WI38 (cell line): ENCODE measurements around the gene SRPK2.

Source experiments
- H3K4me3 ChIP-seq: 2 replicates; pipeline ENCODE4 v1.5.1; 2011; ENCODE audit warnings: low read depth, mild to moderate bottlenecking, control low read depth, low read length
- CTCF ChIP-seq: IDR thresholded peaks from 2 replicates; pipeline ENCODE4 v1.5.1; 2012; ENCODE audit warnings: low read depth, mild to moderate bottlenecking, control low read depth, low read length

Gene SRPK2

GRCh38 chr7:105131033-105131656 is 257.6 kb downstream of the SRPK2 start:
- no peak overlapping the region for H3K4me3 ChIP-seq
- no peak for TF ChIP-seq CTCF

- no peak for TF ChIP-seq CTCF
- H3K4me3 ChIP-seq: no peak overlapping the region
Measured at GRCh38 chr7:105130580-105130979, 258.1 kb downstream of the SRPK2 start.

- no peak for TF ChIP-seq CTCF
- H3K4me3 ChIP-seq: no peak overlapping the region
Measured at GRCh38 chr7:105130048-105130447, 258.7 kb downstream of the SRPK2 start.

- no peak overlapping the region for H3K4me3 ChIP-seq
- no peak for TF ChIP-seq CTCF
Measured at GRCh38 chr7:105127179-105127578, 261.5 kb downstream of the SRPK2 start.

- TF ChIP-seq CTCF: no peak
- no peak overlapping the region for H3K4me3 ChIP-seq
Measured at GRCh38 chr7:105126436-105126975, 262.2 kb downstream of the SRPK2 start.

GRCh38 chr7:105125745-105126144 is 263.0 kb downstream of the SRPK2 start:
- TF ChIP-seq CTCF: no peak
- no peak overlapping the region for H3K4me3 ChIP-seq

GRCh38 chr7:105122619-105123018 is 266.1 kb downstream of the SRPK2 start:
- H3K4me3 ChIP-seq: no peak overlapping the region
- no peak for TF ChIP-seq CTCF
